SW480 (cell line): Measurements from ENCODE around the gene LOX.
"Not testable (repeated sequence)": the region's sequence is repeated elsewhere in the genome, so short reads cannot be mapped to it uniquely, and the experiment has no call there.

Source experiments
- DNase-seq: peaks from one replicate; pipeline ENCODE4 v3.0.0-alpha.2; 2016; ENCODE audit warnings: low spot score

LOX gene

DNA sequence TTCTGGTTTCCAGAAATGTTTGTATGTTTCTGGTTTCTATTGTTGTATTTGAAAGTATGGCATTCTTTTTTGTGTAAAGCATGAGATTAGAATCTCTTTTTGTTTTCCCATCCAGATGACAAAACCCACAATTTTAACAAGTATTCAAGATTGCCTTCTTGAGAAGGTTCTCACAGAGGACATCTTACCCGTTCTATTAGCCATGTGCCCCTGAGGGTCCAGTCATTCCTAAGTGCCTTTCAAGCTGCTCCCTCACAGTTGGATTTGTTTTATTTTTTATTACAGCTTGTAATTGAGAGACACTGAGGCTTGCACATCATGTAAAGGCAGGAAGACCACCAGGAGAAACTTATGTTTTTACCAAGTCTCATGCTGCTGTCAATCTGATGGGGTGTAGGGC is 19.3 kb upstream of the LOX start:
- DNase-seq = no peak

GRCh38 chr5:122095158-122095557 is 17.1 kb upstream of the LOX start:
- DNase-seq = no peak

- DNase-seq = not testable (repeated sequence)
These were observed 16.2 kb upstream of the LOX start for GRCh38 chr5:122094251-122094650.

GRCh38 chr5:122093415-122094180 is 15.5 kb upstream of the LOX start:
- no peak for DNase-seq

DNA sequence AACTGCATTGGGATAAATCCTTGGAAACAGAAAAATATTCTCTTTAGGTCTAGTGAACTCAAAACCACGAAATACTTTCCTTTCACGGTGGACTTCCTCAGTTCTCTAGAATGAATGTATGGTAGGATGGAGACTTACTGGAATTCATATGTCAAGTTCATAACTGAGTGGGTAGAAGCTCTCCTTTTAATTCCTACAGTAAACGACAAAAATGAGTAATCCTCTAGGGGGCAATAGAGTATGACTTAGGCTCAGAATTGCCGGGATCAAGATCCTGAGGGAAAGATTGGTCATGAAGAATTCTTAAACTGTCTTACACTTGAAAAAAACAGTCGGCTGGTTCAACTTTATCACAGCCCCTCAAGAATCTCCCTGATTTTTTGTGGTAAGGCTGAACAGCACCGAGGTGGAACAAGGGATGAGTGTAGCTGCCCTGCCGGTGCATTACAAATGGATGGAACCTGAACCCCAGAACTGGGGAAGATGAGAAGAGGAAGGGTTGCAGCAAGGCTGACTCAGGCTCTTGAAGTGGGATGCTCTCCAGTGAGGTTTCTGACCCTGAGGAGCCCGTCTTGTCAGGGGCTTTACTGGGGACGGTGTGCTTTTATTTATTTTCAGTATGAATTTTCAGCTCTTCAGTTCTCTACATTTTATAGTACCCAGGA is 14.0 kb upstream of the LOX start:
- peak; percentile 11 for DNase-seq

DNA sequence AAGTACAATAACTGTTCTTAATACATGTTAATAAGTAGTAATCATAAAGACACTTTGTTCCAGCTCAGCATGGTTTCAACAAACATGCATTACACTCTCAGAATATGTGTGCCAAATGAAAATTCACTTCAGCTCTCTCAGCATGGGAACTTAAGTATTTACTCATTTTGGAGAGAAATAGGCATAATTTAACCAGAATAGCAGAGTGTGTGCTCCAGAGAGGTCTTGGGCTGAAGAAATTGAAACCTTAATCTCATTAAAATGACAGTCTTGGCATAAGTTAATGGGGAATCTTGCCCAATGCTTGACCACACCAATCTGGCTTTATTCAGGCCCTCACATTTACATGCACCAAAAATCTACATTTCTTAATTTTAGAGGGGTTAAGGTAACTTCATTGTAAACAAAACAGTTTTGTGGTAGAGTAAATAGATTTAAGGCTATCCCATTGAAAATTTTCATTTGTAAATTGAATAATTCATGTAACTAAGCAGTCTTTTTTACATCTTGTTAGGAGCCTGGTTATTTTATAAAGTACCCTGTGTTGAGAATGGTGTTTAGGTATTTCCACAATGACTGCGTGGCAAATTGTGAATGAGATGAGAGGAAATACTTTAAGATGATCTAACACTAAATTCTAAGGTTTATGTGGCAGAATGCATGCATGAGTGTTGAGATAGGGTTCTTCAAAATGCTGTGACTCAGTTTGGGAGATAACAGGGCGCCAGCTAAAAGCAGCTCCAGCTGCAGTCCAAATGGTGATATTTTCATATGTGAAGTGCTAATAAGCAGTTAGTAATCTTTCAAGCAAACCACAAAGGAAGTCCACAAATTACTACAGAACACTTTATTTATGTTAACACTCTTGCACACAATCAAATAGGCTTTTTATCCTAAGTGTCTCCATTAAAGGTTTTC is 11.3 kb upstream of the LOX start:
- DNase-seq = no peak

- no peak for DNase-seq
These were observed 7.0 kb upstream of the LOX start for GRCh38 chr5:122085041-122085440.

DNA sequence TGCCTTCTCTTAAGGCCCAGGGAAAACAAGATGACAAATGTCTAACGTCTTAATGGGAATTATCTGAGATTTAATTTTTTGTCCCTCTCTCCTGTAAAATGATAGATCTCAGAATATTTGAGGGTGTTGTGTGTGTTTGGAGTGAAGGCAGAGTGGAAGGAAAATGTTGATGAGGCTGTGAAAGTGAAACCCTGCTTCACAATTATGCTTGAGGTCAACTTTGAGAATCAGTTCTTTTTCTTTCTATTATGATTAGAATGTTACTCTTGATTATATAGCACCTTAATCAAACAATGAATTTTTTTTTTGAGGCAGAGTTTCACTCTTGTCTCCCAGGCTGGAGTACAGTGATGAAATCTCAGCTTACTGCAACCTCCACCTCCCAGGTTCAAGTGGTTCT is 5.5 kb upstream of the LOX start:
- no peak for DNase-seq

DNA sequence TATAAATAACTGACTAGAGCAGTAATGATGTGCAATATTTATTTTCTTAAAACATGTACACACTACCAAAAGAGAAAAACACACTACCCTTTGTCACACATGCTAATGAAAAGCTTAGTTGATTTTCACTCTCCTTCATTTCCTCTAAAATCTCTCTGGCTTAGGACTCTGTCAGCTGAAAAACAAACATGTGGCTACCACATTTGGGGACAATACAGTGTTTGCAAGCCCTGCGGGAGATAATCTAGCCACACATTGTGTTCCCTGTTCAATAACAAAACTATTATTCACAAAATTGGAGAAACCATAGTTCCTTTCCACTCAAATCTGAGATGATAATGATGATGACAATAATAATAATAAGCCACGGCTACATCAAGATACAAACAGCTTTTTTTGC is 3.5 kb upstream of the LOX start:
- no peak for DNase-seq

DNA sequence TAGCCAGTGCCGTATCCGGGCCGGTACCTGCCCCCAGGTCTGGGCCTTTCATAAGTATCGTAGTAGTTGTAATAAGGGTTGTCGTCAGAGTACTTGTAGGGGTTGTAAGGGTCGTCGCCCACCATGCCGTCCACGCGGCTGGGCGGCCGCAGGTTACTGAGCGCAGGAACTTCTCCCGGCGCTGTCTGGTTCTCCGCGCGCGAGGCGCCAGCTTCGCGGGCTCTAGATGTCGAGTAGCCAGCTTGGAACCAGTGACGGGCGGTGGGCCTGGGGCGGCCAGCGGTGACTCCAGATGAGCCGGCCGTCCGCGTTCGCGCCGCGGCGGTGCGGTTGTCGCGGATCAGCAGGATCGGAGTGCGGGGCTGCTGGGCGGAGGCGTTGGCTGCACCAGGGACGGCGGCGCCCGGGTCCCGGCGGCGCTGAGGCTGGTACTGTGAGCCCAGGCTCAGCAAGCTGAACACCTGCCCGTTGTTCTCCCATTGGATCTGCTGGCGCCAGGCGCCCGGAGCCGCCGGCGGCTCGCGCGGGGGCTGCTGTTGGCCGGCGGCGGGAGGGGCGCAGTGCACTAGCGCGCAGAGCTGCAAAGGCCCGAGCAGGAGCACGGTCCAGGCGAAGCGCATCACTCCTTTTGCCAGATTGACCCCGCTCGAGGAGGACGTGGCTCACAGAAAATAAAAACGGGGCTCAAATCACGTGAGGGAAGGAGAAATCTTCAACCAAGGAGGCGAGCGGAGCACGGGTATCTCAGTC is 518 bp downstream of the LOX start:
- peak; percentile 23 for DNase-seq

- DNase-seq = peak; percentile 77
These were observed 1.2 kb downstream of the LOX start for GRCh38 chr5:122076669-122077365.

GRCh38 chr5:122076050-122076461 is 2.0 kb downstream of the LOX start:
- peak; percentile 36 for DNase-seq

DNA sequence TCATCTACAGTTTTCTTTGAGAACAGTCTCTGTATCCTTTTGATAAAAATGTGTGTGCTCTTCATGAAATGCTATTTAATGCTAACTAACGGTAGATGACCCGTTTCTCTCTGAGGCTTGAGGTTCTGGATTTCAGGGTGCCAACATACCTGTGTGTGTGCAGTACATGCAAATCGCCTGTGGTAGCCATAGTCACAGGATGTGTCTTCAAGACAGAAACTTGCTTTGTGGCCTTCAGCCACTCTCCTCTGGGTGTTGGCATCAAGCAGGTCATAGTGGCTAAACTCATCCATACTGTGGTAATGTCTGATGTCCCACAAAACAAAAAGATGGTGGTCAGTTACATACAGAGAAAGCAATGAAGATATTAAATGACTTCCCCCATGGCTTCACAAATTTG is 4.2 kb downstream of the LOX start:
- DNase-seq = no peak

- no peak for DNase-seq
These were observed 5.0 kb downstream of the LOX start for GRCh38 chr5:122073018-122073417.

DNA sequence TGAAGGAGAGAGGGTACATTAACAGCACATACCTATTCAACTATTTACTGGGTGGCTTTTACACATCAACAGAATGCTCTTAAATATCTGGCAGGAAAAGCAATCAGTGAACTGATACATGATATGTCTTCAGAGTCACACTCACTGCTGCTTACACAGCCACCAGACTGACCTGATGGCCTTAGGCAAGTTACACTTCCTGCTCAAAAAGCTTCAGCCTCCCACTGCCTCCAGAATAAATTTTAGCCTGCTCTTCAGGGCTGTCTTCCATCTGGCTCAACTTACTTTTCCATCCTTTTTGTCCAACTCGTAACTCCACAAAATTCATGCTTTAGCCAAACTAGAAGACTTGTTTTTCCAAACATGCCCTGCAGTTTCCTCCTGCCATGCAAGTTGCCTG is 10.7 kb downstream of the LOX start:
- no peak for DNase-seq

DNA sequence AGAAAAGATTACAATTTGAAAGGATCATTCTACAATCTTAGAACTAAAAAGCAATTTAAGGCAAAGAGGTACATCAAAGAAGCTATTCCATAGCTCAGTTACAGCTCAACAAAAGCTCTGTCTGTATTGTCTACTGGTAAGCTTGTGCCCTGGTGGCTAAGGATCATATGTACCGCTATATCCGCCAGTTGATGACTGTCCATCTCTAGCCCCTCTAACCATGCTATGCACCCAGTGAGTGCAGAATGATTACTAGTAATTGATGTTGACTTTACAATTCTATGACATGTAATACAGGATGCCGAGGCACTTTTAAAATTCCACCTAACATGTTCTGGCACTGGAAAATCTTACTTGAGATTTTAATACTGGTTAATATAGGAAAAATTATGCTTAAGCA is 13.1 kb downstream of the LOX start:
- no peak for DNase-seq

DNA sequence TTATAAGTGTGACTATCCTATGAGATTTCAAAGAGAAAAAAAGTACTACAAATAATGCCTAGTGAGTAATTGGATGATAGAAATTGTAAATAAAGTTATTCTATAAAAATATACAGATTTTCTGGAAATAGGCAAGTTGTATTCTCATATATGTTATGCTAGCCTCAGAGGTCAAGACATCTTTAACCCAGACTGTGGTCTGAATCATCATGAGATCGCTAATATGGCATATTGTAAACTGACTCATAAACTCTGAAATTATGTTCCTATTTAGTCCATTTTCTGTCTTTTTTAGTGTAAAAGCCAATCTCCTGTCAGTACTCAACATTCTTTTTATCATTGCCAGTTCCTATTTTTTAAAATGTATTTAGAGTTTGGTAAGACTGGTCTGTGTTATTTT is 14.2 kb downstream of the LOX start:
- no peak for DNase-seq

- no peak for DNase-seq
These were observed 15.9 kb downstream of the LOX start for GRCh38 chr5:122062205-122062604.

DNA sequence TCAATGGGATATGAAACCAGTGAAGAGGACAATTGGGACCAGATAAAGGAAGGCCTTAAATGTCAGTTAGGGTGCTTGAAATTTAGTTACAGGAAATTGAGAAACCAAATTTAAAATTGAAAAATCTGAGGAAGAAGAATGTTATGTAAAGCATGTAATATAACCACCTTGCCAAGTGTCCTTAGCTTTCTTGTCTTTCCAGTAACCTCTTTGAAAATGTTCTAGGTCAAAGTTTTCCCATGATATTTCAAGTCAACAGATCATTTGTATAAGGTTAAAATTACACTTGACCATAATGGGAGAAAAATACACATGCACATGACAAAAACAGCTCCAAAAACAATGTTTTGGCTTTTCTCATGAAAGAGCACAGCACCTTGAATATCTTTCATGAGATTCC is 21.1 kb downstream of the LOX start:
- DNase-seq = no peak

- no peak for DNase-seq
These were observed 23.8 kb downstream of the LOX start for GRCh38 chr5:122054266-122054665.
